HG03354 (cell line): Measurements from ENCODE around the gene GRIK2.
"Not testable (repeated sequence)": the region's sequence is repeated elsewhere in the genome, so short reads cannot be mapped to it uniquely, and the experiment has no call there.

Source experiments
- ATAC-seq: cut with Tn5 transposase; IDR thresholded peaks from one replicate; pipeline ENCODE4 v1.9.1; 2021; ENCODE audit warnings: mild to moderate bottlenecking; ENCODE audit not compliant: unreplicated experiment, poor library complexity, severe bottlenecking

GRIK2 gene

GRCh38 chr6:101605426-101605825, 211.9 kb downstream of the GRIK2 start:
- no peak for ATAC-seq

GRCh38 chr6:101605874-101606273, 212.4 kb downstream of the GRIK2 start:
- ATAC-seq = peak; percentile 81

GRCh38 chr6:101607111-101607690, 213.7 kb downstream of the GRIK2 start:
- no peak for ATAC-seq

GRCh38 chr6:101608703-101609102, 215.2 kb downstream of the GRIK2 start:
- ATAC-seq = no peak

- ATAC-seq = no peak
Observed at GRCh38 chr6:101613556-101613955, 220.0 kb downstream of the GRIK2 start.

GRCh38 chr6:101614774-101615173, 221.3 kb downstream of the GRIK2 start:
- no peak for ATAC-seq

GRCh38 chr6:101626269-101626668, 232.8 kb downstream of the GRIK2 start:
- ATAC-seq = no peak

- no peak for ATAC-seq
Observed at GRCh38 chr6:101630941-101631340, 237.4 kb downstream of the GRIK2 start.

GRCh38 chr6:101633081-101633480, 239.6 kb downstream of the GRIK2 start:
- ATAC-seq = no peak

- not testable (repeated sequence) for ATAC-seq
Observed at GRCh38 chr6:101638865-101639264, 245.4 kb downstream of the GRIK2 start.

GRCh38 chr6:101640131-101640530, 246.6 kb downstream of the GRIK2 start:
- no peak for ATAC-seq

- ATAC-seq = no peak
Observed at GRCh38 chr6:101645770-101646169, 252.3 kb downstream of the GRIK2 start.

GRCh38 chr6:101650402-101651100, 257.0 kb downstream of the GRIK2 start:
- ATAC-seq = no peak

- ATAC-seq = no peak
Observed at GRCh38 chr6:101652079-101652478, 258.6 kb downstream of the GRIK2 start.

GRCh38 chr6:101655109-101655508, 261.6 kb downstream of the GRIK2 start:
- ATAC-seq = no peak

GRCh38 chr6:101662111-101662897, 268.8 kb downstream of the GRIK2 start:
- ATAC-seq = peak; percentile 74

GRCh38 chr6:101663100-101663499, 269.6 kb downstream of the GRIK2 start:
- no peak for ATAC-seq

GRCh38 chr6:101666256-101666655, 272.7 kb downstream of the GRIK2 start:
- no peak for ATAC-seq

- no peak for ATAC-seq
Observed at GRCh38 chr6:101668496-101669030, 275.1 kb downstream of the GRIK2 start.

- ATAC-seq = no peak
Observed at GRCh38 chr6:101676187-101676586, 282.7 kb downstream of the GRIK2 start.

- no peak for ATAC-seq
Observed at GRCh38 chr6:101682937-101683336, 289.4 kb downstream of the GRIK2 start.
